ENCODE measurements around the gene FAM184A.

The FAM184A gene

DNA sequence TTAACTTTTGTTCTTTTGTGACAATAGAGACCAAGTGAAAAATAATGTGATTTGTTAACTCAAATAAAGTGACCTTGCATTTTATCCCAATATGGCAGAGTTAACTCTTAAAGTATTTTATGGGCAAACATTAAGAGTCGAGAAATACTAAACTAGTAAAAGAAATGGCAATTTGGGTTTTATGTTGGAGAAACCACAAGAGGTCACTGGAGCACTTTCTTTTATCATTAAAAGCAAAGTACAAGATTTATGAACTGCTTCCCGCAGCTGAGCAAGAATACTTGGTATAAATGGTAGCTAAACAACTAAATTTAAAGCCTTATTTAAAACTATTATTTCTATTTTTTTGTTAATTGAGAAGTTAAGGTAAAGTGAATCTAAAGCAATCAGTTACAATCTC is 110.0 kb downstream of the FAM184A start:
- peak; percentile 21 for TF ChIP-seq CTCF (IDR thresholded peaks at IDR 0.05; ENCODE audit: insufficient read depth, low read depth, low read length, missing control alignments)
- no peak overlapping the region for H3K4me3 ChIP-seq (ENCODE audit: low read length)
- peak; percentile 32 for DNase-seq (ENCODE audit: low read depth)

DNA sequence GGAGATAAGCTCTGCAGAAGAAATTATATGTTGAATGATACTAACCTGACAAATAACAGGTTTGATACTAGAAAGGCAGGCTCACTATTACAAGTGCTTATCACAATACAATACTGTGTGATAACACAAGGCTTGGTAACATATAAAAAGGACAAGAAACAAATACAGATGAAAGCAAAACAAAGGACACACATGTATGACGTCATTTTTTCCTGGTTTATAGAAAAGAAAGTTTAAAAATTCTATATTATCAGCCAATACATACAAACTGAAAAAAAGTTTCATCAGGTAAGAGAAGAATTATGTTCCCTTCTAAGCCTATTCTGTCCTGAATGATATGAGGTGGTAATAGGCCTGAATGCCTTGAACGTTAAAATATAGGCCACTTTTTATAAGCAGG is 111.2 kb downstream of the FAM184A start:
- no peak overlapping the region for H3K4me3 ChIP-seq (ENCODE audit: low read length)
- no peak for TF ChIP-seq CTCF (IDR thresholded peaks at IDR 0.05; ENCODE audit: insufficient read depth, low read depth, low read length, missing control alignments)
- no peak for DNase-seq (ENCODE audit: low read depth)

- TF ChIP-seq CTCF (IDR thresholded peaks at IDR 0.05; ENCODE audit: insufficient read depth, low read depth, low read length, missing control alignments), result no peak
- no peak for DNase-seq (ENCODE audit: low read depth)
- H3K4me3 ChIP-seq (ENCODE audit: low read length), result no peak overlapping the region
Observed at GRCh38 chr6:118965843-118966370, 112.6 kb downstream of the FAM184A start.

- H3K4me3 ChIP-seq (ENCODE audit: low read length), result no peak overlapping the region
- no peak for DNase-seq (ENCODE audit: low read depth)
- TF ChIP-seq CTCF (IDR thresholded peaks at IDR 0.05; ENCODE audit: insufficient read depth, low read depth, low read length, missing control alignments), result no peak
Observed at GRCh38 chr6:118965371-118965770, 113.1 kb downstream of the FAM184A start.

DNA sequence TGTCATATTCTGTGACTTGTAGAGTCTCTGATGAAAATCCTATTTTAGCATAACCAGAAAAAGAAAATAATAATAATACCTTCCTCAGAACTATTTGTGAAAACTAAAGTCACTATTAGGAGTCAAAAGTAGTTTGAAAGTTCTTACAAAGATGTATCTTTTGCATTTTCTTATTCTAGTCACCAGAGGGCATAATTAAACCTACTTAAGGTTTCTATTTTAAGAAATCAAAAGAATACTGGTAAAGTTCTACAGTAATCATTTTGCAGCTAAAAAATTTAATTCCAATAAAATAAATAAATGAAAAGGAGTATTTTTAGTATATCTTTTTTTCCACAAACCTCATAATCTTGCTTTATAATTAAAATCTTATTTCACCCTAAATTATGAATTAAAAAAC is 115.5 kb downstream of the FAM184A start:
- H3K4me3 ChIP-seq (ENCODE audit: low read length), result no peak overlapping the region
- no peak for TF ChIP-seq CTCF (IDR thresholded peaks at IDR 0.05; ENCODE audit: insufficient read depth, low read depth, low read length, missing control alignments)
- DNase-seq (ENCODE audit: low read depth), result peak; percentile 8

DNA sequence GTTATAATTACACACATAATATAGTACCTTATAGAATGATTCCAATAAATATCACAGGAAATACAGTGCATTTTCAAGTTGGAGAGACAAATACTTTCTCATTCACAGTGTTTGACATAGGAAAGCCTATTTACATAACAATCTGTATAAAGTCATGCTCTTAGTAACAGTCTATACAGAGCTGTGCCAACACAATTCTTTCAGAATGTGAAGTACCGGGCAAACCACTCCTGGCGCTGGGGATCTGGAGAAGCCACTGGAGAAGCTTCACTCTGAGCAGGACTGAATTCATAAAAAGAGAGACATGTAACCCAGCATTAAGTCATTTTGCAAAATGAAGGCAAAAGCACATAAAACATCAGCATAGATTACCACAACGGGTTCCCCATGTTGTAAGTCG is 118.6 kb downstream of the FAM184A start:
- H3K4me3 ChIP-seq (ENCODE audit: low read length), result no peak overlapping the region
- no peak for TF ChIP-seq CTCF (IDR thresholded peaks at IDR 0.05; ENCODE audit: insufficient read depth, low read depth, low read length, missing control alignments)
- DNase-seq (ENCODE audit: low read depth), result no peak

GRCh38 chr6:118953391-118953790 is 125.1 kb downstream of the FAM184A start:
- no peak for DNase-seq (ENCODE audit: low read depth)
- TF ChIP-seq CTCF (IDR thresholded peaks at IDR 0.05; ENCODE audit: insufficient read depth, low read depth, low read length, missing control alignments), result no peak
- no peak overlapping the region for H3K4me3 ChIP-seq (ENCODE audit: low read length)
